Pancreas (tissue), 10 donors: ENCODE results near the gene PRPF38B. TPM values are rescaled to one million over a fixed set of nuclear protein-coding genes. Genes with fewer than 3 reads are reported as not detected.

Experiments used
- ATAC-seq, 4 donors: fragments of 200-7000 bp; cut with Tn5 transposase; one replicate each; pipeline versions ENCODE4 v1.8.0 to v1.9.1; 2020; ENCODE audit warnings: mild to moderate bottlenecking in 4 of 4, moderate library complexity in 4 of 4
- DNase-seq, 6 donors: peaks; one replicate each; pipeline ENCODE4 v3.0.0-alpha.2; 2020
- FAIRE-seq: peaks from 2 replicates; lab custom pipeline; 2012; peaks lifted over from hg19 to GRCh38; lab: Jason Lieb, UNC
- H3K27ac ChIP-seq, 4 donors: fragments of 200-600 bp; sonication (generic); 1 replicate in 3 of 4; 2 replicates in 1 of 4; pipeline versions ENCODE4 v1.5.0 to v1.8.0; 2020
- H3K27me3 ChIP-seq, 4 donors: fragments of 200-600 bp; one replicate each; pipeline ENCODE4 v1.8.0; 2021
- H3K36me3 ChIP-seq, 3 donors: fragments of 200-600 bp; sonication (generic) in 1 of 3; one replicate each; pipeline versions ENCODE4 v1.5.0 to v1.8.0; 2020 to 2021
- H3K4me1 ChIP-seq, 3 donors: fragments of 200-600 bp; one replicate each; pipeline ENCODE4 v1.8.0; 2021
- H3K4me3 ChIP-seq, 4 donors: fragments of 200-600 bp; sonication (generic) in 2 of 4; one replicate each; pipeline versions ENCODE4 v1.5.0 to v1.8.0; 2020 to 2021
- H3K9me3 ChIP-seq, 4 donors: fragments of 200-600 bp; one replicate each; pipeline ENCODE4 v1.8.0; 2021
- WGBS, 2 donors: extraction: QIAGEN DNeasy Blood & Tissue Kit; methylation state at CpG; one replicate each; pipeline ENCODE4 v1.1.7; 2013; 5-methylcytosine and 5-hydroxymethylcytosine counted together
- intact Hi-C, 3 donors: fragments of 100-400 bp; cut with DNase I; formaldehyde crosslinking; loops; one replicate each; pipeline versions ENCODE4 v1.11.1 to v1.14.2; 2022
- polyA plus RNA-seq, 2 donors: library from polyadenylated mRNA; stranded (reverse); fragments of 200-250 nt; gene quantifications; one replicate each; pipeline ENCODE4 v1.2.3, GENCODE V29; 2013
- total RNA-seq, 6 donors: library from RNA; stranded (reverse); fragmentation: NEBNext Ultra II Directional in 4 of 6; extraction: Animal tissue kit (Norgen Biotek cat#: 25700) in 4 of 6; gene quantifications; one replicate each; pipeline versions ENCODE4 v1.2.1 to v1.2.4, GENCODE V29; 2021 to 2023
- TF ChIP-seq, protein P1 (sequence below), 4 donors: fragments of 200-600 bp; sonication (generic) in 3 of 4; IDR thresholded peaks; one replicate each; pipeline versions ENCODE4 v1.5.0 to v1.8.0; 2021; ENCODE audit warnings: antibody characterized with exemption in 4 of 4
- donor health status: healthy with polysubstance abuse.
- donor health status: DM: no; HTN: no; CAD: no; lungs with moderate emphysema.
- donor health status: DM: no; HTN: no; CAD: no.
- donor health status: control.
- donor health status: control.
- donor health status: Bipolar disorder and iron deficiency.
- donor health status: DM: yes; HTN: yes; CAD: no.
- donor health status: DM: no; HTN: no; CAD: no.
- donor health status: DM: no; HTN: no; CAD: no.
- donor health status: DM: yes; HTN: yes; CAD: no.

PRPF38B gene
- total and polyA plus RNA-seq, 8 donors: 11.2 to 48.6 (median 18.7) TPM

DNA sequence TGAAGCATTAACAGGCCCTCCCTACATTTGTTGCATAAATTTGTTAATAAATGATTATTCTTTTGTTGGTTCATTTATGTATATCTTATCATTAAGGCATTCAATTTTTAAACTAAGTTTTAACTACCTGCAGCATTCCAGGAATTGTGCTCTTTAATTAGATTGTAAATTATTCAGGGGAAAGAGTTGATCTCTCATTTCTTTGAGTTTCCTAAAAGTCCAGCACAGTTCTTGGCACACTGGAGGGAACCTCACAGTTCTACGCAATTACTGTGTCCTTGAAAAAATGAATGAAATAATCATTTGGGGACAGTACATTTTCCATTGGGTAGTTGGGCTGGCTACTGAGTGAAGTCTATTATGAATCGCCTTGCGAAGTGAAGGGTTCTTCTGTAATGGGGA lies 53.9 kb downstream of the PRPF38B start:
- 20 to 26% methylated on average over 3 of the region's 3 CpGs for WGBS, 2 donors
- Histone ChIP-seq H3K9me3 (no peaks in the 10 kb centered on the region), H3K4me1 (peaks cover 5 to 14% (median 6%) of the 10 kb centered on the region in 3 donors), H3K27me3 (no peaks in the 10 kb centered on the region), H3K27ac (peak overlapping the region in 3 of 4 donors; percentile 91 to 99 (median 98)), H3K4me3 (peak overlapping the region in 2 of 4 donors; percentile 71 to 90), H3K36me3 (no peaks in the 10 kb centered on the region)
- FAIRE-seq: no peak
- TF ChIP-seq, protein P1, sequence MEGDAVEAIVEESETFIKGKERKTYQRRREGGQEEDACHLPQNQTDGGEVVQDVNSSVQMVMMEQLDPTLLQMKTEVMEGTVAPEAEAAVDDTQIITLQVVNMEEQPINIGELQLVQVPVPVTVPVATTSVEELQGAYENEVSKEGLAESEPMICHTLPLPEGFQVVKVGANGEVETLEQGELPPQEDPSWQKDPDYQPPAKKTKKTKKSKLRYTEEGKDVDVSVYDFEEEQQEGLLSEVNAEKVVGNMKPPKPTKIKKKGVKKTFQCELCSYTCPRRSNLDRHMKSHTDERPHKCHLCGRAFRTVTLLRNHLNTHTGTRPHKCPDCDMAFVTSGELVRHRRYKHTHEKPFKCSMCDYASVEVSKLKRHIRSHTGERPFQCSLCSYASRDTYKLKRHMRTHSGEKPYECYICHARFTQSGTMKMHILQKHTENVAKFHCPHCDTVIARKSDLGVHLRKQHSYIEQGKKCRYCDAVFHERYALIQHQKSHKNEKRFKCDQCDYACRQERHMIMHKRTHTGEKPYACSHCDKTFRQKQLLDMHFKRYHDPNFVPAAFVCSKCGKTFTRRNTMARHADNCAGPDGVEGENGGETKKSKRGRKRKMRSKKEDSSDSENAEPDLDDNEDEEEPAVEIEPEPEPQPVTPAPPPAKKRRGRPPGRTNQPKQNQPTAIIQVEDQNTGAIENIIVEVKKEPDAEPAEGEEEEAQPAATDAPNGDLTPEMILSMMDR (IDR thresholded peaks at IDR 0.05): no peak
- DNase-seq: no peak
- no peak for ATAC-seq
- intact Hi-C loops: no loop called here

GRCh38 chr1:108746382-108747170 lies 54.5 kb downstream of the PRPF38B start, which contains the start of gene STXBP3:
STXBP3 (plus strand) TSS chr1:108746674; CDS start chr1:108746738, 64 bp downstream.
- H3K27me3 ChIP-seq: no peaks in the 10 kb centered on the region
- H3K4me1 ChIP-seq: peaks cover 5 to 14% (median 6%) of the 10 kb centered on the region in 3 donors
- ATAC-seq (peak; percentile 93 to 98 (median 94)), FAIRE-seq (peak; percentile 77), DNase-seq (peak; percentile 97 to 100 (median 100))
- peak within 1 kb of the TSS; percentile 91 to 99 (median 97) for H3K27ac ChIP-seq
- no peaks in the 10 kb centered on the region for H3K9me3 ChIP-seq
- WGBS, 2 donors: 1% methylated on average over 52 to 75 of the region's 75 CpGs
- peak within 1 kb of the TSS; percentile 59 to 90 (median 71) for H3K4me3 ChIP-seq
- TF ChIP-seq, protein P1 (IDR thresholded peaks at IDR 0.05): peak; percentile 92 to 96 (median 94)
- H3K36me3 ChIP-seq: no peaks in the 10 kb centered on the region
- intact Hi-C loops: no loop called here

- Histone ChIP-seq H3K4me3 (peak overlapping the region; percentile 59 to 90 (median 71)), H3K27me3 (no peaks in the 10 kb centered on the region), H3K4me1 (peaks cover 5 to 14% (median 6%) of the 10 kb centered on the region in 3 donors), H3K36me3 (peaks cover 0 to under 1% (median under 1%) of the 10 kb centered on the region in 3 donors), H3K27ac (peak overlapping the region; percentile 91 to 99 (median 97)), H3K9me3 (no peaks in the 10 kb centered on the region)
- 0 to 1% methylated on average over 15 of the region's 15 CpGs for WGBS, 2 donors
- ATAC-seq: peak; percentile 51 to 74 (median 63)
- peak; percentile 52 to 66 (median 62) for DNase-seq
- FAIRE-seq: peak; percentile 51
- TF ChIP-seq, protein P1 (IDR thresholded peaks at IDR 0.05): no peak
- intact Hi-C loops: no loop called here
These were observed 55.2 kb downstream of the PRPF38B start for GRCh38 chr1:108747171-108747850.

DNA sequence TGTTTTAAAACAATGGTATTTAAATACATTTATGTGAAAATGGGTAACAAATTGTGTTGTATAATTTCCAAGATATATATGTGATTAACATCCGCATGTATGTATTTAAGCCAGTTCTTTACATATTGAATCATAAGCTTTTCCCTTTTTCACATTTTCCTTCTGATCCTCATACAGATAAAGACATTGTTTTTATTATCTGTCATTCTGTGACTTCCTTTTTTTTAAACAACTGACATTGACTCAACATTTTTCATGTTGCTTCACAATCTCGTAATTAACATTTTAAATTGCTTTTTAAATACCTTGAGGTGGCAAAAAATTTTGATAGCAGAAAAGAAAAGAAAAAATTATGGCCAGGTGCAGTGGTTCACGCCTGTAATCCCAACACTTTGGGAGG lies 55.8 kb downstream of the PRPF38B start:
- WGBS, 2 donors: 56 to 67% methylated on average over 3 of the region's 3 CpGs
- Histone ChIP-seq H3K27ac (peak overlapping the region in 2 of 4 donors; percentile 98 to 99), H3K4me3 (peak overlapping the region in 2 of 4 donors; percentile 71 to 90), H3K36me3 (peaks cover 0 to 6% (median 5%) of the 10 kb centered on the region in 3 donors), H3K4me1 (peaks cover 5 to 14% (median 6%) of the 10 kb centered on the region in 3 donors), H3K9me3 (no peaks in the 10 kb centered on the region), H3K27me3 (no peaks in the 10 kb centered on the region)
- no peak for DNase-seq
- ATAC-seq: no peak
- TF ChIP-seq, protein P1 (IDR thresholded peaks at IDR 0.05): no peak
- no peak for FAIRE-seq
- intact Hi-C loops: no loop called here
